GM18951 (cell line): ENCODE data around the gene DSG4.

Source experiments
- POLR2A ChIP-seq: IDR thresholded peaks from 4 replicates; pipeline ENCODE4 v1.6.1; 2011; ENCODE audit warnings: mild to moderate bottlenecking; ENCODE audit not compliant: insufficient read length, insufficient read depth; ENCODE audit errors: extremely low read depth
- in situ Hi-C: fragments of 300-500 bp; cut with MboI; formaldehyde crosslinking; loops from one replicate; pipeline ENCODE4 v1.12.0; 2022; ENCODE audit warnings: low sequenced_read_pairs, mixed read lengths, inconsistent platforms; ENCODE audit not compliant: unreplicated experiment

DSG4 gene

DNA sequence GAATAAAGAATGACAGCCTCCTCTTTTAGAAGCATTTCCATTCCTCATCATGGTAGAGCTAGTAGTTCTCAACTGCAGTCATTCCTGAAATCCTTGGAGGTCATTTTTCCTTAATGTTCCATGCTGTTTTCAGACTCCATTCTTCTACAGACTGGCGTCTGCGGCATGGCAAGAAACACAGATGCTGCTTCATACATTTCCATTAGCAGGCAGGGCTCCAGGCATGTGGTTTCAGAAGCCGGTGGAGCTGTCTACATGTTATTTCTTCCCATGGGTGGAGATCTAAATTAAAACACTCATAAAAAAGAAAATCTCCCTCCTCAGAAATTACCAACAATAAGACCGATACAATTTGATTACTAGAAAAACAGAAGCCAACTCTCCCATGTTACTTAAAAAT lies 64.9 kb downstream of the DSG4 start:
- in situ Hi-C loops: no loop called here
- no peak for TF ChIP-seq POLR2A

DNA sequence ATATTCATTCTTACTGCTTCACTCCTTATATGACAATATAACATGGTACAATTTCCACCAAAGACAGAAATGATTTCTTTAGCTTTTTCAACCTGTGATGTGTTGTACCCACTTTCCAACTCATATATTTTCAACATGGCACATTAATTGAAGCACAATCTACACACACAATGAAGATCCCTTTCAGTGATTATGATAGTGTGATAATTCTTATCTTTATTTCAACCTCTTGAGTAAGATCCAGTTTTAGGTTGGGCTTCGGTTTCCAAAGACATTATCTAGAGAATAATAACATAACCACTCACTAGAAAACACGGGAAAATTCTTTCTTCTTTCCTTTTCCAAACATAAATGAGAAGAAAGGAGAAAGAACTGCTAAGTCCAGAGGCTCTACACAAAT lies 67.6 kb downstream of the DSG4 start:
- TF ChIP-seq POLR2A: no peak
- in situ Hi-C loops: no loop called here

DNA sequence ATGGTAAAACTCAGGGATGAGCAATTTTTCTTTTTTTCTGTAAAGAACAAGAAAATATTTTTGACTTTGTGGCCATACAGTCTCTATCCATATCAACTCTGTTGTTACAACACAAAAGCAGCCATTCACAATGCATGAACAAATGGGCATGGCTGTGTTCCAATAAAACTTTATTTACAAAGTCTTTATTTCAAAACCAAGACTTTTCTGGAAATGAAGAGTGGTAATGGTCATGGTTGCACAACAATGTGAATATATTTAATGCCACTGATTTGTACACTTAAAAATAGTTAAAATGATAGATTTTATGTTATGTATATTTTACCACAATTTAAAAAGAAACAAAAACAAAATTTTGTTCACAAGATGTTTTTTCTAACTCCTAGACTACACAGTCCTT lies 69.3 kb downstream of the DSG4 start:
- TF ChIP-seq POLR2A: no peak
- in situ Hi-C loops: no loop called here

DNA sequence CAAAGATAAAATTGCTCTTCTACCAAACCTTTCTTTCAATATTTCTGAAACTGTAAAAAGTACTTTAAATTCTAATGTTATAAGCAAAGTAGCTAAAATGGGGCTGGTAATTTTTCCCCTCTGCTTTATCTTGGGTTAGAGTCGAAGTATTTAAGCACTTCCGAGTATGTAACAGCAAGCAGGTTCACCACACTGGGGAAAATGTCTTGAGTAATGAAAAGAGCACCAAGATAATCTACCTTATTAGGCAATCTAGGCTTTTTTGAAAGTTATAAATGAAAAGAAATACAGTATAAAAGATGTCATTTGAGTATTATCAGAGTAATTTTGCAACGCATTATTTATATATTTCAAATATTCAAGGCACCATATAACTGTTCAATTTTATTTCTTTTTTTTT lies 70.3 kb downstream of the DSG4 start:
- no peak for TF ChIP-seq POLR2A
- in situ Hi-C loops: no loop called here

DNA sequence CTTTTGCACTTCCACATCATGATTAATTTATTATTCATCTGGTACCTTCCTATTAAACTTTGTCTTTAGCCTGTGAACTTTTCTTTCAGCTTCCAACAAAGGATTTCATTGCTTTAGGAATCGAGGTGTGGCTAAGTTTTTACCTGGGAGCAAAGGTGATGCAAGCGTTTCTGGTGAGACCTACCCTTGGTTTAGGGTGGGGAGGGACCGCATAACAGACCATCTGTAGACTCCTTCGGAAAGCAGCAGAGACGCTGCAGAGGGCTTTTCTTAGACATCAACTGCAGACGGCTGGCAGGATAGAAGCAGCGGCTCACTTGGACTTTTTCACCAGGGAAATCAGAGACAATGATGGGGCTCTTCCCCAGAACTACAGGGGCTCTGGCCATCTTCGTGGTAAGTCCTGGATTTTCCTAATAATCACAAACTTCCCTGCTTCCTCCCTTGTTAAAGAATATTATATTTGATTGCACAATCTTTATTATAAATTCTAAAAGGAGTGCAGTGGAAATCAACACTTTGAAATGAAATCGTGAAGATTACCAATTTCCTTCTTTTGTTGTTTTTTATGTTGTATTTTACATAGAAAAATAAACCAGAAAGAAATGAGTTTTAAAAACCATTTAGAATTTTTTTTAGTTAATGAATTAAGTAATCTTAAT lies 71.1 kb downstream of the DSG4 start, which contains the start of gene DSG3:
TSS of gene DSG3 (plus strand) at position 212 of the 662 bp plus-strand sequence. CDS start at position 349, 137 bp downstream.
- TF ChIP-seq POLR2A: no peak
- in situ Hi-C loops: no loop called here

DNA sequence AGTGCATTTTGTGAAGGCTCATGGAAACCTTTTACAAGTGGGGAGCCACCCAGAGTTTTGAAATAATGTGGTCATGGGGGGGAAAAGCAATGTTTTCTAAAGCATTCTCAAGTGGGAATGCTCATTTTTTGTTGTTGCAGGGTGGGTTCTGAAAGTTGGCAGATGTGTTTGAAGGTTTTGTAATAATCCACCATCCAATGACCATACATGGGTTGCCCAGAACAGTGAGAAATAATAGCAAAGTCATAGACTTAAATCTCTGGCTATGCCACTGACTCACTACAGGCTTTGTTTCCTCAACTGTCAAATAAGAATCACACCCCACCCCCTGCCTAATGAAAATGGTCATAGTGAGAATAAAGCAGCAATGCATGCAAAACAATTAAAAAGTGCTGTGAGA lies 73.8 kb downstream of the DSG4 start:
- no peak for TF ChIP-seq POLR2A
- in situ Hi-C loops: no loop called here

DNA sequence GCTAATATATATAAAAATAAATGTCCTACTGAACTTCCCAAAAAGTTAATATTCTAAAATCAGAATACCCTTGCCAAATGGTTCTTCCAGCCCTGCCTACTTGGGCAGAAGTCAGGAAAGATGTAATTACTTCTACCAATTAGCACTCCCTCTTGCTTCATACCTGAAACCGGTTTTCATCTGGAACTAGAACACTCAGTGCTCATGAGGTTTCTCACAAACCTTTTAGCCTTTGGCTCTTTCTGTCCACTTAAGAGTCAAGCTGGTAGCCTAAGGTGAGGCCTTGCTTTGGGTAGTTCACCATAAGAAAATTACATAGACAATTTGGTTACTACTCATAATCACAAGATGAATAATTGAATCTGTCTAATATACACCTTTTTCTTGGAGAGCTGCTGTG lies 75.0 kb downstream of the DSG4 start:
- TF ChIP-seq POLR2A: no peak

DNA sequence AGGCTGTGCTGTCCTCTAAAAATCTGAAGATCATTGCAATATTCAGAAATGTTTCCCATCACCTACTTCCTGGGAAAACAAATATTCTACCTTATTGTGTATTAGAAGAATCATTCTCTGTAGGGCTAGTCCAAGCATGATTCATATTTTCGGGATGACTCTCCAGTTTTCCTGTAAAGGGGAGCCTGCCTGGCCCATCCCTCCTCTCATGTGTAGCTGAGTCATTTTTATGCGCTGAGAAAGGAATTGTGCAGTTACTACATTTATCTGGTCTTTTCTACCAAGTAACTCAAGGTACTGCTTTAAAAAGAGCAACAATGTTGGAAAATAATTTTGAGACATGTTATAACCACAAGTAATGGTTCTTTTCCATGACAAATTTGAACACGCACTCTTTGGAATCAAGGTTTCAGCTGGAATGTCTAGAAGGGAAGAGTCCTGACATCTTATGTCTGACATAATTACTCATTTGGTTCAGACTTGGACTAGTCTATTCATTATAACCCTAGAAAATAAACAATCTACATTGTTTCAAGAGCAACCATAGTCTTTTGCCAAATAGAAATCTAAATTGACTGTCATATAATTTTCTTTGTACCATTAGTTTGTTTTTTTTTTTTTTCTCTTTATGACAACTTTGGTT lies 77.6 kb downstream of the DSG4 start:
- no peak for TF ChIP-seq POLR2A
- in situ Hi-C loops: no loop called here

More for the DNA sequence above, 75.0 kb downstream of the DSG4 start:
- in situ Hi-C loops: no loop called here
